GM18519 (cell line): ENCODE data around the gene KIAA0753.

Source experiments
- ATAC-seq: cut with Tn5 transposase; IDR thresholded peaks from one replicate; pipeline ENCODE4 v1.9.1; 2021; ENCODE audit warnings: mild to moderate bottlenecking, moderate library complexity; ENCODE audit not compliant: unreplicated experiment, low FRiP score

The KIAA0753 gene

DNA sequence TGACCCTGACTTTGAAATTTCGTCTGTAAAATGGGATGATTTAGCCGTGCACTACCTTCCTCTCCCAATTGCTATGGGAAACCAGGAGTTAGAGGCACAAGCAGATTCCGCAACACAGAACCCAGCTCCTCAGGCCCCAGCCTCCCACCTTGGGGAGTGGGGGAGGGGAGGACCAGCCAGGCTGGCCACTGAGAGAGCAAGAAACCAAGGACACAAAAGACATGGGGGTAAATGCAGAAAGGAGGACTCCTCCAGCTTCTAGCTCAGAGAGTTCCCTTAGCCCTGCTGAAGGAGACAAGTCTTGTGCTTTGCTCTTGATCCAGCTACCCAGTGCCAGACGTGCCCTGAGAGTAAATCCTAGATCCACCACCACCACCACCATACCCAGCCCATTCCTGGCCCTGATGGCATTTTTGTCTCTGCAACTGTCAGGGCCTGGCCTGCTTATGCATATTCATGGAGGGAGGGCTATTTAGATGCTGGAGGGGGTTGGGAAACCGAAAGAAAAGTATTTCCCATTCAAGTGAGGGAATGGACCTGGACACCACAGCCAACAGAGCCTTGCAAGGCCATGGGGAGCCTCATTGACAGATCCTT is 110.1 kb downstream of the KIAA0753 start:
- no peak for ATAC-seq

DNA sequence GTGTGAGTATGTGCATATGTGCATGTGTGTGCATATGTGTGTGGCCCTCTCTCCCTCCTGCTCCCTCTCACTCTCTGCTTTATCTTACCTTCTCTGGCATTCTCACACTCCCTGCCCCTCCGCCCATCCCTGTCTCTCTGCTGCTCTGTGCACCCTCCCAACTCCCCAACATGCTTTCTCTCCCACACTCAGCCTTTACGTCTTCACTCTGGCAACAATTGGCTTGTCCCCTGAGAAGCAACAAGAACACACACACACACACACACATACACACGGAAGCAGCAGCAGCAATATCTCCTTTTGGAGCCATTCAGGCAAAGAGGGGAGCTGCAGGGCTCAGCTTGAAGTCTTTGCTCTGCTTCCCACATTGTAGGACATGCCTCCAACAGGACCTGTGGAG is 112.0 kb downstream of the KIAA0753 start:
- ATAC-seq: no peak
